Gastrocnemius medialis (tissue), 4 donors: ENCODE results near the gene SRP68.

ENCODE experiments used
- POLR2A ChIP-seq, 2 donors: fragments of 450-650 bp; IDR thresholded peaks; one replicate each; pipeline ENCODE4 v1.6.1; 2017; ENCODE audit warnings: antibody characterized with exemption in 2 of 2, mild to moderate bottlenecking in 2 of 2, moderate library complexity in 2 of 2
- TF ChIP-seq, protein P1 (sequence below), 5 experiments: fragments of 450-650 bp in 3 of 5; fragments of 200-600 bp in 2 of 5; sonication (generic) in 2 of 5; IDR thresholded peaks in 4 of 5; conservative IDR thresholded peaks in 1 of 5; 1 replicate in 4 of 5; 2 replicates in 1 of 5; pipeline ENCODE4 v1.5.1; 2016 to 2019; ENCODE audit warnings: antibody characterized with exemption in 5 of 5, mild to moderate bottlenecking in 3 of 5, moderate library complexity in 3 of 5

DNA sequence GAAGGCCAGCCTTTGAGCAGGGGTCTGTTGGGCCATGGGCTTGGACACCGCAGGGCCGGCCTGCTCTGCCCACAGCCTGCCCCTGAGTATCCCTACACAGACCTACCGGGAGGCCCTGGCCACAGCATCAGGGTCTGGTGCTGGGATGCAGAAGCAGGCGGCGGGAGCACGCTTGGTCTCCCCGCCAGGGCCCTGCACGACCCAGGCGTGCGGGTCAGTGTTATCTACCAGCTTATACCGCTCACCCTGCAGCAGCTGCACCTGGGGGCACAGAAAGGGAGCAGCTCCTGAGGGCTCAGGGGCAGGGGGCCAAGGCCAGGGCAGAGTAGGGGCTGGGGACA is 54.0 kb downstream of the SRP68 start:
- TF ChIP-seq POLR2A (IDR thresholded peaks at IDR 0.05): no peak
- TF ChIP-seq, protein P1, sequence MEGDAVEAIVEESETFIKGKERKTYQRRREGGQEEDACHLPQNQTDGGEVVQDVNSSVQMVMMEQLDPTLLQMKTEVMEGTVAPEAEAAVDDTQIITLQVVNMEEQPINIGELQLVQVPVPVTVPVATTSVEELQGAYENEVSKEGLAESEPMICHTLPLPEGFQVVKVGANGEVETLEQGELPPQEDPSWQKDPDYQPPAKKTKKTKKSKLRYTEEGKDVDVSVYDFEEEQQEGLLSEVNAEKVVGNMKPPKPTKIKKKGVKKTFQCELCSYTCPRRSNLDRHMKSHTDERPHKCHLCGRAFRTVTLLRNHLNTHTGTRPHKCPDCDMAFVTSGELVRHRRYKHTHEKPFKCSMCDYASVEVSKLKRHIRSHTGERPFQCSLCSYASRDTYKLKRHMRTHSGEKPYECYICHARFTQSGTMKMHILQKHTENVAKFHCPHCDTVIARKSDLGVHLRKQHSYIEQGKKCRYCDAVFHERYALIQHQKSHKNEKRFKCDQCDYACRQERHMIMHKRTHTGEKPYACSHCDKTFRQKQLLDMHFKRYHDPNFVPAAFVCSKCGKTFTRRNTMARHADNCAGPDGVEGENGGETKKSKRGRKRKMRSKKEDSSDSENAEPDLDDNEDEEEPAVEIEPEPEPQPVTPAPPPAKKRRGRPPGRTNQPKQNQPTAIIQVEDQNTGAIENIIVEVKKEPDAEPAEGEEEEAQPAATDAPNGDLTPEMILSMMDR (IDR thresholded peaks at IDR 0.05 in 4 of 5, conservative IDR thresholded peaks at IDR 0.05 in 1 of 5): no peak
